ENCODE results near the gene MYO15A. TPM values are rescaled to one million over a fixed set of nuclear protein-coding genes. Genes with fewer than 3 reads are reported as not detected.

The MYO15A gene
- total RNA-seq, 1 donor from 2014 or later, result 0.33 TPM

DNA sequence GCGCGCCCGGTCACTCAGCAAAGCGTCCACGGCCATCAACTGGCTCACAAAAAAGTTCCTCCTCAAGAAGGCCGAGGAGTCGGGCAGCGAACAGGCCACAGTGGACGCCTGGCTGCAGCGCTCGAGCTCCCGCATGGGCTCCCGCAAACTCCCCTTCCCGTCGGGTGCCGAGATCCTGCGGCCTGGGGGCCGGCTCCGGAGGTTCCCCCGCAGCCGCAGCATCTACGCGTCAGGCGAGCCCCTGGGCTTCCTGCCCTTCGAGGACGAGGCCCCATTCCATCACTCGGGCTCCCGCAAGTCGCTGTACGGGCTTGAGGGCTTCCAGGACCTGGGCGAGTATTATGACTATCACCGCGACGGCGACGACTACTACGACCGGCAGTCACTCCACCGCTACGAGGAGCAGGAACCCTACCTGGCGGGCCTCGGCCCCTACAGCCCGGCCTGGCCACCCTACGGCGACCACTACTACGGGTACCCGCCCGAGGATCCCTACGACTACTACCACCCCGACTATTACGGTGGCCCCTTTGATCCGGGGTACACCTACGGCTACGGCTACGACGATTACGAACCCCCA is 10.7 kb downstream of the MYO15A start:
- TF ChIP-seq, protein P1, sequence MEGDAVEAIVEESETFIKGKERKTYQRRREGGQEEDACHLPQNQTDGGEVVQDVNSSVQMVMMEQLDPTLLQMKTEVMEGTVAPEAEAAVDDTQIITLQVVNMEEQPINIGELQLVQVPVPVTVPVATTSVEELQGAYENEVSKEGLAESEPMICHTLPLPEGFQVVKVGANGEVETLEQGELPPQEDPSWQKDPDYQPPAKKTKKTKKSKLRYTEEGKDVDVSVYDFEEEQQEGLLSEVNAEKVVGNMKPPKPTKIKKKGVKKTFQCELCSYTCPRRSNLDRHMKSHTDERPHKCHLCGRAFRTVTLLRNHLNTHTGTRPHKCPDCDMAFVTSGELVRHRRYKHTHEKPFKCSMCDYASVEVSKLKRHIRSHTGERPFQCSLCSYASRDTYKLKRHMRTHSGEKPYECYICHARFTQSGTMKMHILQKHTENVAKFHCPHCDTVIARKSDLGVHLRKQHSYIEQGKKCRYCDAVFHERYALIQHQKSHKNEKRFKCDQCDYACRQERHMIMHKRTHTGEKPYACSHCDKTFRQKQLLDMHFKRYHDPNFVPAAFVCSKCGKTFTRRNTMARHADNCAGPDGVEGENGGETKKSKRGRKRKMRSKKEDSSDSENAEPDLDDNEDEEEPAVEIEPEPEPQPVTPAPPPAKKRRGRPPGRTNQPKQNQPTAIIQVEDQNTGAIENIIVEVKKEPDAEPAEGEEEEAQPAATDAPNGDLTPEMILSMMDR (IDR thresholded peaks at IDR 0.05; ENCODE audit: insufficient read depth, low read length, poor library complexity, severe bottlenecking), result no peak
- Histone ChIP-seq H3K4me3 (ENCODE audit: low read depth, low read length) (no peak overlapping the region), H3K36me3 (ENCODE audit: control insufficient read depth, insufficient read depth, low read length) (no peaks in the 10 kb centered on the region), H3K27me3 (ENCODE audit: control insufficient read depth, insufficient read depth, low read length) (peaks cover 11% of the 10 kb centered on the region)
- DNase-seq (ENCODE audit: low read depth), result no peak

DNA sequence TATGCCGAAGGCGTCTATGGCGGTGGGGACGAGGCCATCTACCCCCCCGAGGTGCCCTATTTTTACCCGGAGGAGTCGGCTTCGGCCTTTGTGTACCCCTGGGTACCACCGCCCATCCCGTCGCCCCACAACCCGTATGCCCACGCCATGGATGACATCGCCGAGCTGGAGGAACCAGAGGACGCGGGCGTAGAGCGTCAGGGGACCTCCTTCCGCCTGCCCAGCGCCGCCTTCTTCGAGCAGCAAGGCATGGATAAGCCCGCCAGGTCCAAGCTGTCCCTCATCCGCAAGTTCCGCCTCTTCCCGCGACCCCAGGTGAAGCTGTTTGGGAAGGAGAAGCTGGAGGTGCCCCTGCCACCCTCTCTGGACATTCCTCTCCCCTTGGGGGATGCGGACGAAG is 11.4 kb downstream of the MYO15A start:
- TF ChIP-seq, protein P1 (IDR thresholded peaks at IDR 0.05; ENCODE audit: insufficient read depth, low read length, poor library complexity, severe bottlenecking), result no peak
- H3K4me3 ChIP-seq (ENCODE audit: low read depth, low read length), result no peak overlapping the region
- no peak for DNase-seq (ENCODE audit: low read depth)
- H3K27me3 ChIP-seq (ENCODE audit: control insufficient read depth, insufficient read depth, low read length), result peaks cover 14% of the 10 kb centered on the region
- no peaks in the 10 kb centered on the region for H3K36me3 ChIP-seq (ENCODE audit: control insufficient read depth, insufficient read depth, low read length)

DNA sequence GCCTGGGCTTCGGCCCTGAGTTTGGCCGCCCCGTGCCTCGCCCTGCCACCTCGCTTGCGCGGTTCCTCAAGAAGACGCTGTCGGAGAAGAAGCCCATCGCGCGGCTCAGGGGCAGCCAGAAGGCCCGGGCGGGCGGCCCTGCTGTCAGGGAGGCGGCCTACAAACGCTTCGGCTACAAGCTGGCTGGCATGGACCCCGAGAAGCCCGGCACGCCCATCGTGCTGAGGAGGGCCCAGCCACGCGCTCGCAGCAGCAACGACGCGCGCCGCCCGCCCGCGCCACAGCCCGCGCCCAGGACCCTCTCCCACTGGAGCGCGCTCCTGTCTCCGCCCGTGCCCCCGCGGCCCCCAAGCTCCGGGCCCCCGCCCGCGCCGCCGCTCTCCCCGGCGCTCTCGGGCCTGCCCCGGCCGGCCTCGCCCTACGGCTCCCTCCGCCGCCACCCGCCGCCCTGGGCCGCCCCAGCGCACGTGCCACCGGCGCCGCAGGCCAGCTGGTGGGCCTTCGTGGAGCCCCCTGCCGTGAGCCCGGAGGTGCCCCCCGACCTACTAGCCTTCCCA is 12.0 kb downstream of the MYO15A start:
- no peaks in the 10 kb centered on the region for H3K36me3 ChIP-seq (ENCODE audit: control insufficient read depth, insufficient read depth, low read length)
- TF ChIP-seq, protein P1 (IDR thresholded peaks at IDR 0.05; ENCODE audit: insufficient read depth, low read length, poor library complexity, severe bottlenecking), result no peak
- no peak for DNase-seq (ENCODE audit: low read depth)
- peaks cover 14% of the 10 kb centered on the region for H3K27me3 ChIP-seq (ENCODE audit: control insufficient read depth, insufficient read depth, low read length)
- no peak overlapping the region for H3K4me3 ChIP-seq (ENCODE audit: low read depth, low read length)

DNA sequence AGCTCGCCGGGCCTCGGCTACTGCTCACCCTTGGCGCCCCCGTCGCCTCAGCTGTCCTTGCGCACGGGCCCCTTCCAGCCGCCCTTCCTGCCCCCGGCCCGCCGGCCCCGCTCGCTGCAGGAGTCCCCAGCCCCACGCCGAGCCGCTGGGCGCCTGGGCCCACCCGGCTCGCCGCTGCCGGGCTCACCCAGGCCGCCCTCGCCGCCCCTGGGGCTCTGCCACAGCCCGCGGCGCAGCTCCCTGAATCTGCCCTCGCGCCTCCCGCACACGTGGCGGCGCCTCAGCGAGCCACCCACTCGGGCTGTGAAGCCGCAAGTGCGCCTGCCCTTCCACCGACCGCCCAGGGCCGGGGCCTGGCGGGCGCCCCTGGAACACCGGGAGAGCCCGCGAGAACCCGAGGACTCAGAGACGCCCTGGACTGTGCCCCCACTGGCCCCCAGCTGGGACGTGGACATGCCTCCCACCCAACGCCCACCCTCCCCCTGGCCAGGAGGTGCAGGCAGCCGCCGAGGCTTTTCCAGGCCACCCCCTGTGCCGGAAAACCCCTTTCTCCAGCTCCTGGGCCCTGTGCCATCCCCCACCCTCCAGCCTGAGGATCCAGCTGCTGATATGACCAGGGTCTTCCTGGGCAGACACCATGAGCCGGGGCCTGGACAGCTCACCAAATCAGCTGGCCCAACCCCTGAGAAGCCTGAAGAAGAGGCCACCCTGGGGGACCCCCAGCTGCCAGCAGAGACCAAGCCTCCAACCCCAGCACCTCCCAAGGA is 12.8 kb downstream of the MYO15A start:
- no peak for DNase-seq (ENCODE audit: low read depth)
- Histone ChIP-seq H3K36me3 (ENCODE audit: control insufficient read depth, insufficient read depth, low read length) (no peaks in the 10 kb centered on the region), H3K4me3 (ENCODE audit: low read depth, low read length) (no peak overlapping the region), H3K27me3 (ENCODE audit: control insufficient read depth, insufficient read depth, low read length) (peaks cover 16% of the 10 kb centered on the region)
- TF ChIP-seq, protein P1 (IDR thresholded peaks at IDR 0.05; ENCODE audit: insufficient read depth, low read length, poor library complexity, severe bottlenecking), result no peak

DNA sequence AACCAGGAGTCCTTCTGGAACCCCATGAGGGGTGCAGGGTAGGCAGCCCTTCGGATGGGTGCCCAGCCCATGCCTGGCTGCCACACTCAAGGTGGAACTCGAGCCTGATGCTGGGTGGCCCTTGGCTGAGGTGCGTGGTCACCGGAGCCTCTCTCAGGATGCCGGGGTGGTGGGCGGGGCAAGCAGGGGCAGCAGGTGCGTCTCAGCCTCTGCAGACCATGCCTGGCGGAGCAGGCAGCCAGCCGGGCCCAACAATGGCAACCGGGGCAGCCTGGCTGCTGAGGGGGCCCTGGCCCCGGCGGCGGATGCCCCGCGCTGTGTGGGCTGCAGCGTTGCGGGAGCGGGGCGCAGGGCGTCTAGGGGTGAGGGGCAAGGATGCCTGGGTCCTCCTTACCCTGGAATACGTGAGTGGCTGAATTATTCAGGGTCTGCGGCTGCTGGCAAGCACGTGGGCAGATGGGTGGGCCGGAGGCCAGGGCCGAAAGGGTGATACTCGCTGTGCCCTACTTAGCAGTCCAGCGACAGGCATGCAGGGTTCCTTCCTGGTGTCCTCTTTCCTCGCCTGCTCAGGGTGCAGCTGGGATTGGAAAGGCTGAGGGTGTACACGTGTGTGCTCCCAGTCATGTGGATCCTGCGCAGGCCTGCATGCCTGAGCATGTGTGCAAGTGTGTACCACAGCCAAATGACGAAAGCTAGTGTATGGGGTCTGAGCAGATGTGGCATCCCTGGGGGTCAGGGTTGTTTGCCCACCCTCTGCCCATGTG is 14.6 kb downstream of the MYO15A start:
- peaks cover 20% of the 10 kb centered on the region for H3K27me3 ChIP-seq (ENCODE audit: control insufficient read depth, insufficient read depth, low read length)
- no peak overlapping the region for H3K4me3 ChIP-seq (ENCODE audit: low read depth, low read length)
- TF ChIP-seq, protein P1 (IDR thresholded peaks at IDR 0.05; ENCODE audit: insufficient read depth, low read length, poor library complexity, severe bottlenecking), result no peak
- no peak for DNase-seq (ENCODE audit: low read depth)
- no peaks in the 10 kb centered on the region for H3K36me3 ChIP-seq (ENCODE audit: control insufficient read depth, insufficient read depth, low read length)
